Spleen (tissue), 7 donors: ENCODE results near the gene TBC1D22A.

Experiments used
- CTCF ChIP-seq, 11 experiments: fragments of 200-600 bp in 7 of 11; fragments of 450-650 bp in 4 of 11; sonication (generic) in 4 of 11; IDR thresholded peaks in 8 of 11; conservative IDR thresholded peaks in 3 of 11; 1 replicate in 7 of 11; 2 replicates in 4 of 11; pipeline versions ENCODE4 v1.4.0 to v1.8.0; 2016 to 2021; ENCODE audit warnings: antibody characterized with exemption in 11 of 11, inconsistent platforms in 4 of 11, mild to moderate bottlenecking in 1 of 11
- POLR2A ChIP-seq, 3 donors: fragments of 450-650 bp; IDR thresholded peaks; one replicate each; pipeline ENCODE4 v1.5.1; 2017; ENCODE audit warnings: antibody characterized with exemption in 3 of 3, mild to moderate bottlenecking in 1 of 3
- POLR2AphosphoS5 ChIP-seq, 3 donors: sonication (generic); formaldehyde crosslinking; IDR thresholded peaks; one replicate each; pipeline ENCODE4 v1.5.1; 2017; ENCODE audit warnings: antibody characterized with exemption in 3 of 3
- donor health status: DM: no; HTN: no; CAD: no; lungs with moderate emphysema.
- donor health status: DM: no; HTN: no; CAD: no.
- donor health status: DM: no; HTN: no; CAD: no.

GRCh38 chr22:46758121-46758520 is 4.3 kb upstream of the TBC1D22A start:
- TF ChIP-seq CTCF (IDR thresholded peaks at IDR 0.05 in 8 of 11, conservative IDR thresholded peaks at IDR 0.05 in 3 of 11) (no peak), POLR2A (IDR thresholded peaks at IDR 0.05) (no peak), POLR2AphosphoS5 (IDR thresholded peaks at IDR 0.05) (no peak)
